Activated CD4-positive, alpha-beta T cell treated with anti-CD3 and anti-CD28 coated beads, Interleukin-2, amount 10 ng/mL, durations not matched to agents 24 days and 14 days (primary cell): ENCODE data around the gene LARP4B. TPM values are rescaled to one million over a fixed set of nuclear protein-coding genes. Genes with fewer than 3 reads are reported as not detected.
A peak's percentile ranks its signal among the peaks of the same experiment; 100 is the strongest.

ENCODE experiments used
- DNase-seq: peaks from one replicate; pipeline ENCODE4 v3.0.0; 2022
- H3K27ac Mint-ChIP-seq: one replicate; pipeline ENCODE4 v1.8.0; 2022; ENCODE audit warnings: mild to moderate bottlenecking, mixed read lengths
- H3K27me3 Mint-ChIP-seq: one replicate; pipeline ENCODE4 v1.8.0; 2022; ENCODE audit warnings: mixed read lengths
- H3K36me3 Mint-ChIP-seq: one replicate; pipeline ENCODE4 v1.8.0; 2022; ENCODE audit warnings: low read depth, mild to moderate bottlenecking, mixed read lengths
- H3K4me1 Mint-ChIP-seq: one replicate; pipeline ENCODE4 v1.8.0; 2021; ENCODE audit warnings: mixed read lengths
- H3K4me3 Mint-ChIP-seq: one replicate; pipeline ENCODE4 v1.8.0; 2022; ENCODE audit warnings: mild to moderate bottlenecking, moderate library complexity, mixed read lengths
- H3K9me3 Mint-ChIP-seq: one replicate; pipeline ENCODE4 v1.8.0; 2021; ENCODE audit warnings: mixed read lengths
- intact Hi-C: fragments of 100-400 bp; cut with micrococcal nuclease; formaldehyde crosslinking; loops from one replicate; pipeline ENCODE4 v1.15.1; 2023
- total RNA-seq: library from RNA; stranded (reverse); gene quantifications from 2 replicates; pipeline ENCODE4 v1.2.3, GENCODE V29; 2022

LARP4B gene
- total RNA-seq, 1 donor from 2014 or later: 169 TPM

DNA sequence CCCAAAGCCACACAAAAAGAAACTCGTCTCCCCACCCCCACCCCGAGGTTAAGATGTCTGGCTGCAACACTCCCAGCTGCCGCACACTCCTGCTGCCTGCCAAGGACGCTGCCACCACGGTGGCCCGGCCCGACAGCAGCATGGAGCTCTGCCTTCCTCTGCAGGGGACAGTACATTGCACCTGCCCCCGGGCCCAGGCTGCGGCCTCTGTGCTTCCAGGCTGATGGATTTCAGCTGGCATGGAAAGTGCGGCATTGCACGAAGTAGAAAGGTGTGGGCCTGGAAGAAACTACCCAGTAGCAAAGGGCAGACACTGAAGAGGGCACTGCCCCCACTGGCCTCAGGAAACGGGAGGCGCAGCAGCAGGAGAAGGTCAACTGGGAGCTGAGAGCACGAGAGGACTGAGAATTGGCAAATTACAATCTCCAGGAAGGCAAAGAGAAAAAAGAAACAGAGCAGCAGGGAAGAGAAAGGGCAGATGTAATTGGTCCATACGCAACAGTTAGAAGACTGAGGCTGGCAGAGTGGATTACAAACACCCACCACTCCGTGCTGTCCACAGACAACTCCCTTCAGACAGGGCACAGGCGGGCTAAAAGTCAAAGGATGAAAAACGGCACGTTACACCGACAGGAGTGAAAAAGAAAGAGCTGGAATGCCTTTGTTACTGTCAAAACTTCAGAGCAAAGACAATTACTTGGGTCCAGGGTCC lies 124.9 kb downstream of the LARP4B start:
- H3K27me3 Mint-ChIP-seq: no peaks in the 10 kb centered on the region
- H3K27ac Mint-ChIP-seq: no peak overlapping the region
- DNase-seq: no peak
- H3K4me1 Mint-ChIP-seq: peaks cover 3% of the 10 kb centered on the region
- no peaks in the 10 kb centered on the region for H3K9me3 Mint-ChIP-seq
- H3K36me3 Mint-ChIP-seq: peaks cover 25% of the 10 kb centered on the region
- intact Hi-C loops: loop anchor here (10.0 kb wide), 1 partner anchor 292 kb away; no protein-coding TSS in a partner anchor
- H3K4me3 Mint-ChIP-seq: no peak overlapping the region

DNA sequence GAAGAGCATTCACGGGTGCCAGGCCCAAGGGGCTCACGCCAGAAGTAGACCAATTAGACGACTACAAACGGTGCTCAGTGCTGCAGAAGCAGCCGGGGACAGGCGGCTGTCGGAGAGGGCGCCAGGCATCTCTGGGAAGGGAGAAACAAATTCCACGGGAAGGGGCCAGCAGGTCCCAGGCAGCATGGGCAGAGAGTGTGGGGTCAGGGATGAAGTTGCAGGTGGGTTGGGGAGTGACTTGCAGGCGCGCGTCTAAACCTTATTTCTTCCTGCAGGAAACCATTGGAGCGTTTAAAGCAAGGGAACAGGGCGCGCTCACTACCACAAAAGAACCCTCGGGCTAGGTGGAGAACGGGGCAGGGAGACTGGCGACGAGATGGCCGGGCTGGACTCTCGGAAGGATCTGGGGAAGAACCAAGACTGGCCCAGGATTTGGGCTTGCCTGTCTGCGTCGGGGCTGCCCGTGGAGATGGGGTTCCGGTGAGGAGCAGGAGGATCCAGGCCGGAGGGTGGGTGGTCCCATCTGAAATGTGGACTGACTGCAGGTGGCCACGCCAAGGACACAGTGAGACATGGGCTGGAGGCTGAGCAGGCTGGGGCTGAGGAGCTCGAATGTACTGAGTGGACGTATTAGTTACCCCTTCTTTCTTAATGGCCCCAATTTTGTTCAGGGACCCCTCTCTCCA lies 125.7 kb downstream of the LARP4B start:
- intact Hi-C loops: loop anchor here (10.0 kb wide), 1 partner anchor 291 kb away; no protein-coding TSS in a partner anchor
- DNase-seq: no peak
- peaks cover 23% of the 10 kb centered on the region for H3K36me3 Mint-ChIP-seq
- H3K4me1 Mint-ChIP-seq: peaks cover 3% of the 10 kb centered on the region
- no peak overlapping the region for H3K4me3 Mint-ChIP-seq
- H3K9me3 Mint-ChIP-seq: no peaks in the 10 kb centered on the region
- no peaks in the 10 kb centered on the region for H3K27me3 Mint-ChIP-seq
- no peak overlapping the region for H3K27ac Mint-ChIP-seq

DNA sequence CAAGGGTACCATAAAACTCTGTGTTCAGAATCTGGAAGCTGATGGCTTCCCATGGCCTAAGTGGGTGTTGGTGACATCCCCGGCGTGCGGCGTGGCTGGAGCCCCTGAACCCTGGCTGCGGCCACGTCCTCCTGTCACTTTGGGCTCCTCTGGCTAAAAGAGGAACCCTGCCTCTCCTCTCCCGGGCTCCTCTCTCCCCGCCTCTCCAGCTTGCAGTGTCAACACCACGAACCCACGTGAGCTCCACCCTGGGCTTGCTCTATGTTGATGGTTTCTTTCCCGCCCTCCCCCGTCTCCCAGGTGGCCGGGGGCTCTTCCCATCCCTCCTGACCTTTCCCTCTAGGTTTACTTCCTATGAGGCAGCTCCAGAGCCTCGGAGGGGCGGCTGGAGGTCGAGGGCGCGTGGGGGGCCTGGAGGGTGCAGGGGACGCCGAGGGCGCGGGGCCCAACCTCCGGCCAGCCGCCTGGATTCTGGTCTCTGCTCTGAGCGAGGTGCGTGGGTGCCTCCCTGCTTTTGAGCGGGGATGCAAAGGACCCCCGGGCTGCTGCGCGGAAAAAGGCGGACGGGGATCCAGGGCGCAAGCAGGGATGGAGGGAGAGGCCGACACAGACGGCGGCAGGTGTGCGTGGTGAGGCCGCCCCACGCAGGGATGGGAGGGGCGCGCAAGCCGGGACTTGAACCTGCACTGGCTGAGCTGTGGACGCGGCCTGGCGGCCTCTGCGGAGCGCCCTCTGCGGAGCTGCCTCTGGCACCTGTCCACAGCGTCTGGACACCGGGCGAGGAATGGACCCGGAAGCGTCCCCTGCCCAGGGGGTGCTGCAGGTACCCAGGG lies 126.5 kb downstream of the LARP4B start:
- DNase-seq: no peak
- Mint-ChIP-seq H3K36me3 (peaks cover 21% of the 10 kb centered on the region), H3K27me3 (no peaks in the 10 kb centered on the region), H3K9me3 (no peaks in the 10 kb centered on the region), H3K4me1 (peaks cover 3% of the 10 kb centered on the region), H3K4me3 (no peak overlapping the region), H3K27ac (peak overlapping the region; percentile 25)
- intact Hi-C loops: loop anchor here (10.0 kb wide), 1 partner anchor 290 kb away; no protein-coding TSS in a partner anchor

DNA sequence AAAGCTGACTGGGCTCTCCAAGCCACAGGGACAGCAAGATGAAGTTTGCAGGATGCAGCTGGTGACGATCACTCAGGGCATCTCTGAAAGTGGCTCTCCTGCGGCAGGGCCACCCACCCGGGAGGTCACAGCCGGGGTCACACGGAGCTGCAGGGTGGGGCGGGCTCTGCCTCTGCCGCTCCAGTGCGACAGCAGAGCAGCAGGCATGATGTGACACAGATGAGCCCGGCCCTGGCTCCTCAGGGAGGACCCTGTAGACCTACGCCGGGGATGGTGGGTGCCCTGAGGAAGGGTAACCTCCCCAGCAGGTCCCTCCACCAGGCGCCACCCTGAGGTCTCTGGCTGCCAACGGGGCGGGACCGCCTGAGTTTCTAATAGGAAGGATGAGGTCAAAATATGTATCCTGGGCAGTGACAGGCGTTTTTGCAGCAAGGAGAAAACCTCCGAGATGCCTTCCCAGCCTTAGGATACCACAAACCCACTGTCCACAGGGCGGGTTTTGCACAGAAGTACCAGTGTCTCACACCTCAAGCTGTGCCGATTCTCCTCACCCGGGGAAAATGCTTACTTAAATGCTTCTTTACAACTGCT lies 127.2 kb downstream of the LARP4B start:
- intact Hi-C loops: loop anchor here (10.0 kb wide), 1 partner anchor 289 kb away; no protein-coding TSS in a partner anchor
- Mint-ChIP-seq H3K27me3 (no peaks in the 10 kb centered on the region), H3K9me3 (peaks cover 2% of the 10 kb centered on the region), H3K36me3 (peaks cover 22% of the 10 kb centered on the region), H3K4me3 (no peak overlapping the region), H3K27ac (no peak overlapping the region), H3K4me1 (peaks cover 3% of the 10 kb centered on the region)
- no peak for DNase-seq

DNA sequence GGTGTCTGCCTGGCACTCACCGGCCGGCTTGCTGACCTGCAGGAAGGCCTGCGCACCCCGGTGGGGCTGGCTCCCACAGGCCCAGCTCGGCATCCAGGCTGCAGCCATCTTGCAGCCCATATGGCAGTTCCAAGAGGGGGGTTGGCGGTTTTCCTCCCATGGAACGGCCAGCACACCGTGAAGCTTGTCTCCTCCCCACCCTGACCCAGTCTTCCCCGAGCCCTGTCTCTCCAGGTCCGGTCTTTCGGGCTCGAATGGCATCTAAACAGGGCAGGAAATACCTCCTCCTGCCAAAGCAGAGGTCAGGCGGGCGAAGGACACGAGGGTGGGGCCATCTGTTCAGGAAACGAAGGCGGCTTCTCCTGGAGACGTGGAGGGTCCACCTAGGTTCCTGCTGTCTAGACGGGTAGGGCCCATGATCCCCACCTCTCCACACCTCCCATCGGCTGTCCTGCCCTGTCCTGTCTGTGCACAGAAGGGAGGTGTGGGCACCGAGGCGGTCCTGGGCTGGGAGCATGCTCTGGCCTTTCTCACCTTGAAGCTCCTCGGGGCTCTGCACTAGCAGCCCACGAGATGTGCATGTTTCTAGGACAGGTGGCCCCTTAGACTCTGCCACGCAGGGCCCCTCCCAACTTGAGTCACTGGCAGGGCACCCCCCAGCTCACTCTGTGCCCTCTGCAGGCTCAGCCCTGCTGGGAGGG lies 128.3 kb downstream of the LARP4B start:
- Mint-ChIP-seq H3K4me3 (no peak overlapping the region), H3K36me3 (peaks cover 17% of the 10 kb centered on the region), H3K9me3 (peaks cover 7% of the 10 kb centered on the region), H3K27me3 (no peaks in the 10 kb centered on the region), H3K27ac (no peak overlapping the region), H3K4me1 (peaks cover 3% of the 10 kb centered on the region)
- intact Hi-C loops: loop anchor here (10.0 kb wide), 1 partner anchor 288 kb away; no protein-coding TSS in a partner anchor
- DNase-seq: no peak

DNA sequence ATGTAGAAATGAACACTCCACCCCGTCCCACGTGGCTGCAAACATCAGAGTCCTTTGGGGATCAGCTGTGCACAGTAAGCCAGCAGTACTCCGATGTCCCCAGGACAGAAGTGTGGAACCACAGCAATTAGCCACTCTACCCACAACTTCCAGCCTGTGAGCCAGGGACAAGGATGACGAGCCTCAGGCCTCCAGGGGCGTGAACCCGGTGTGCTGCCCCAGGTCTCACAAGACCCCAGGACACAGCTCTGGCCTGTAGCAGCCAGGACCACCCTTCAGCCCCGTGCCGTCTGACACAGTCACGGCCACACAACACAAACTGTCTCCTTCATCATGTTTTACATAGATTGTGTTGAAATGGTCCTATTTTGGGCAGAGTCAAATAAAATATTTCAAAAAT lies 129.0 kb downstream of the LARP4B start:
- H3K9me3 Mint-ChIP-seq: peaks cover 7% of the 10 kb centered on the region
- peaks cover 3% of the 10 kb centered on the region for H3K4me1 Mint-ChIP-seq
- intact Hi-C loops: loop anchor here (10.0 kb wide), 1 partner anchor 288 kb away; no protein-coding TSS in a partner anchor
- H3K27me3 Mint-ChIP-seq: no peaks in the 10 kb centered on the region
- H3K27ac Mint-ChIP-seq: no peak overlapping the region
- peaks cover 13% of the 10 kb centered on the region for H3K36me3 Mint-ChIP-seq
- no peak for DNase-seq
- H3K4me3 Mint-ChIP-seq: no peak overlapping the region

DNA sequence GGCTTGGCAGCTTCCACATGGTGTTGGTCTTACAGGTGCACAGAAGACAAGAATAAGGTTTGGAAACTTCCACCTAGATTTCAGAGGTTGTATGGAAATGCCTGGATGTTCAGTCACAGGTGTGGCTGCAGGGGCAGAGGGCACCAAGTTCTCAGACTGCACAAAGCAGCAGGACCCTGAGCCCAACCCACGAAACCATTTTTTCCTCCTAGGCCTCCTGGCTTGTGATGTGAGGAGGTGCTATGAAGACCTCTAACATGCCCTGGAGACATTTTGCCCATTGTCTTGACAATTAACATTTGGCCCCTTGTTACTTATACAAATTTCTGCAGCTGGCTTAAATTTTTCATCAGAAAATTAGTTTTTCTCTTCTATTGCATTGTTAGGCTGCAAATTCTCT lies 134.3 kb downstream of the LARP4B start:
- no peak overlapping the region for H3K27ac Mint-ChIP-seq
- H3K27me3 Mint-ChIP-seq: no peaks in the 10 kb centered on the region
- intact Hi-C loops: no loop called here
- H3K9me3 Mint-ChIP-seq: peaks cover 14% of the 10 kb centered on the region
- H3K4me3 Mint-ChIP-seq: no peak overlapping the region
- peaks cover 11% of the 10 kb centered on the region for H3K36me3 Mint-ChIP-seq
- H3K4me1 Mint-ChIP-seq: no peaks in the 10 kb centered on the region
- no peak for DNase-seq

DNA sequence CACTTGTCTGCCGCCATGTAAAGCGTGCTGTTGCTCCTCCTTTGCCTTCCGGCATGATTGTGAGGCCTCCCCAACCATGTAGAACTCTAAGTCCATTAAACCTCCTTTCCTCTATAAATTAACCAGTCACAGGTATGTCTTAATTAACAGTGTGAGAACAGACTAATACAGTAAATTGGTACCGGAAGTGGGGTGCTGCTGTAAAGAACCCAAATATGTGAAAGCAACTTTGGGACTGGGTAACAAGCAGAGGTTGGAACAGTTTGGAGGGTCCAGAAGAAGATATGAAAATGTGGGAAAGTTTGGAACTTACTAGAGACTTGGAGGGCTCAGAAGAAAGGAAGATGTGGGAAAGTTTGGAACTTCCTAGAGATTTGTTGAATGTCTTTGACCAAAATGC lies 135.3 kb downstream of the LARP4B start:
- Mint-ChIP-seq H3K4me1 (no peaks in the 10 kb centered on the region), H3K27me3 (no peaks in the 10 kb centered on the region), H3K36me3 (peaks cover 11% of the 10 kb centered on the region), H3K9me3 (peaks cover 14% of the 10 kb centered on the region), H3K27ac (no peak overlapping the region), H3K4me3 (no peak overlapping the region)
- DNase-seq: no peak
- intact Hi-C loops: no loop called here

DNA sequence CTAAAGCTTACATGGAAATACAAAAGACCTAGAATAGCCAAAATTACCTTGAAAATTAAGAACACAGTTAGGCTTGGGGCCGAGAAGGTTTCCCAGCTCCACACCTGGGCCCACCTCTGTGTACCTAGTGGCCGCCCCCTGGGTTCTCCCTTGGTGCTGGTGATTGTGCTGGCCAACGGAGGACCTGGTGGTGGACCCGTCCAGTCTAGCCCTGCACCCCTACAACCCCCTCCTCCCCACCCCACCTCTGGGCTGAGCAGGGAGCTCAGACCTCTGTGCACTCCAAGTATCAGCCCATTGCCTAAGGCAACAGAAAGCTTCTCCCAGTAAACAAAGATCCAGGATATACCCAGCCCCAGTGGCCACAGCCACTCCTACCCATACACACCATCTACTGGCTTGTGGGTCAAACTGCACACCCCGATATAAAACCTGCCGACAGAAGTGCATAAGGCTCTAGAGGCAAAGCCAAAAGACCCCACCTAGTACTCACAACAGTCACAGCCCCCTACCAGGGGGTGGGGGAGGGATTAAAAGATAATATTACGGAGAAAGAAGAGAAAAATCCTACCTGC lies 137.0 kb downstream of the LARP4B start:
- no peaks in the 10 kb centered on the region for H3K4me1 Mint-ChIP-seq
- DNase-seq: no peak
- H3K4me3 Mint-ChIP-seq: no peak overlapping the region
- intact Hi-C loops: no loop called here
- peaks cover 14% of the 10 kb centered on the region for H3K9me3 Mint-ChIP-seq
- H3K36me3 Mint-ChIP-seq: peaks cover 11% of the 10 kb centered on the region
- no peaks in the 10 kb centered on the region for H3K27me3 Mint-ChIP-seq
- H3K27ac Mint-ChIP-seq: no peak overlapping the region

DNA sequence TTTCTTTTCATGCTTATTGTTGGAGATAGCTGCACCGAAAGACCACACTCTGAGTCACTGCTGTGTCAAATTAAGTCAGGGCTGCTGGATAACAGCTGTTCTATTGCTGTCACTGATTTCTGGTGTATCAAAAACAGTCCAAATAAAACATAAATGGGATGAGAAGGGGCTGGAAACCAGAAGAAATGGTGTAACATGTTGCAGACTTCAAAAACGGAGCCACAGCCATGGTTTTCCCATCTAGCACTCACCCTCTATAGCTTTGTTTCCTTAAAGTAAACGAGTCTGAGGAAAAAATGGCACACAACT lies 138.8 kb downstream of the LARP4B start:
- H3K9me3 Mint-ChIP-seq: peaks cover 8% of the 10 kb centered on the region
- no peaks in the 10 kb centered on the region for H3K27me3 Mint-ChIP-seq
- peaks cover 7% of the 10 kb centered on the region for H3K36me3 Mint-ChIP-seq
- DNase-seq: no peak
- H3K27ac Mint-ChIP-seq: no peak overlapping the region
- intact Hi-C loops: no loop called here
- no peak overlapping the region for H3K4me3 Mint-ChIP-seq
- H3K4me1 Mint-ChIP-seq: no peaks in the 10 kb centered on the region

DNA sequence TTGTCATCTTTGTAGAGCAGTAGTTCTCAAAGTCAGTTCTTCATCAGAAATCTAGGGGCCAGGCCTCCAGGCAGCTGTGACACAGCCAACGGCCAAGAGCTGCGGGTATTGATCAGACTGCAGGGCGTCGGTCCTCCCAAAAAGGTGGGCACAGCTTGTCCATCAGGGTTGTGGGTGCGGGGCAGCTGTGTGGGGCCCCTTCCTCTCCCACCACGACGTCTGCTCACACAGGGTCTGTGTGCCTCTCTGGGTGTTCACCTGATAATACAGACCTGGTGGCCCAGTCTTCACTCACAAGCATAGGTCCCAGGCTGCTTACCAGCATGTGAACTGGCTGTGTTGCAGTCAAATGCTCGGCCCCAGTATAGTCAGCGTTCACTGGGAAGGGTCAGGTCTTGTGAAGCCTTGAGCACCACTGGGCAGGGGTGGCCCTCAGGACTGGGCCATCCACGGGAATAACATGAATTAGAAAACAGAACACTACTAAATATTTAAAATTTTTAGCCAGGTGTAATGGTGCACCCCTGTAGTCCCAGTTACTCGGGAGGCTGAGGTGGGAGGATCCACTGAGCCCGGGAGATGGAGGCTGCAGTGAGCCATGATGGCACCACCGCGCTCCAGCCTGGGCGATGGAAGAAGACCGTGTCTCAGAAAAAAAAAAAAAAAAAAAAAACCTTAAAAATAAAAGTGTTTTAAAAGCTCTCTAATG lies 139.3 kb downstream of the LARP4B start:
- H3K27me3 Mint-ChIP-seq: no peaks in the 10 kb centered on the region
- peaks cover 8% of the 10 kb centered on the region for H3K9me3 Mint-ChIP-seq
- no peaks in the 10 kb centered on the region for H3K4me1 Mint-ChIP-seq
- DNase-seq: no peak
- H3K27ac Mint-ChIP-seq: no peak overlapping the region
- intact Hi-C loops: no loop called here
- H3K36me3 Mint-ChIP-seq: peaks cover 7% of the 10 kb centered on the region
- no peak overlapping the region for H3K4me3 Mint-ChIP-seq

DNA sequence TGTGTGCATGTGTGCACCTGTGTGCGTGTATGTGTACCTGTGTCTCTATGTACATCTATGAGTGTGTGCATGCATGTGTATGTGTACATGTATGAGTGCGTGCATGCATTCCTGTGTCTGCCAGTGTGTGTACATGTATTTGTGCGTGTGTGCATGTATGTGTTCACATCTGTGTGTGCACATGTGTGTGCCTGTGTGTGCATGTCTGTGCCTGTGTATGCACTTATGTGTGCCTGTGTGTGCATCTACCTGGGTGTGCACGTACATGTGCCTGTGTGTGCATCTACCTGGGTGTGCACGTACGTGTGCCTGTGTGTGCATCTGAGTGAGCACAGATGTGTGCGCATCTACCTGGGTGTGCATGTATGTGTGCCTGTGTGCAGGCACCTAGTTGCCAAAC lies 139.9 kb downstream of the LARP4B start:
- Mint-ChIP-seq H3K27ac (no peak overlapping the region), H3K4me1 (no peaks in the 10 kb centered on the region), H3K9me3 (peaks cover 7% of the 10 kb centered on the region), H3K36me3 (peaks cover 7% of the 10 kb centered on the region), H3K4me3 (no peak overlapping the region), H3K27me3 (no peaks in the 10 kb centered on the region)
- DNase-seq: no peak
- intact Hi-C loops: no loop called here
